HepG2 (cell line): ENCODE results near the gene YIPF7. TPM values are rescaled to one million over a fixed set of nuclear protein-coding genes. Genes with fewer than 3 reads are reported as not detected.

ENCODE experiments used
- AFF4 ChIP-seq: sonication (generic); formaldehyde crosslinking; IDR thresholded peaks from 2 replicates; pipeline ENCODE4 v1.4.0; 2020; ENCODE audit warnings: missing genetic modification reagents
- AKAP8 ChIP-seq: sonication (generic); formaldehyde crosslinking; IDR thresholded peaks from 2 replicates; pipeline ENCODE4 v1.5.1; 2020; ENCODE audit warnings: mild to moderate bottlenecking, missing genetic modification reagents
- DRAP1 ChIP-seq: IDR thresholded peaks from 2 replicates; pipeline ENCODE4 v1.6.1; 2016; ENCODE audit warnings: missing genetic modification reagents, missing compliant biosample characterization
- GTF2F1 ChIP-seq: fragments of 150-350 bp; IDR thresholded peaks from 2 replicates; pipeline ENCODE4 v1.6.1; 2014; ENCODE audit warnings: low read length
- MBD4 ChIP-seq: IDR thresholded peaks from 2 replicates; pipeline ENCODE4 v1.6.1; 2012; ENCODE audit warnings: low read length, inconsistent platforms, borderline replicate concordance
- MEIS2 ChIP-seq: sonication (generic); formaldehyde crosslinking; IDR thresholded peaks from 2 replicates; pipeline ENCODE4 v1.9.0; 2021; ENCODE audit warnings: mild to moderate bottlenecking, missing genetic modification reagents
- MTA1 ChIP-seq: sonication (generic); formaldehyde crosslinking; IDR thresholded peaks from 2 replicates; pipeline ENCODE4 v1.4.0; 2020; ENCODE audit warnings: missing genetic modification reagents, mild to moderate bottlenecking, borderline replicate concordance
- MXD4 ChIP-seq: IDR thresholded peaks from 2 replicates; pipeline ENCODE4 v1.6.1; 2016; ENCODE audit warnings: mild to moderate bottlenecking, missing biosample characterization, missing genetic modification reagents
- PHF8 ChIP-seq: sonication (generic); formaldehyde crosslinking; IDR thresholded peaks from 2 replicates; pipeline ENCODE4 v1.5.0; 2020; ENCODE audit warnings: missing genetic modification reagents
- RFX3 ChIP-seq: IDR thresholded peaks from 2 replicates; pipeline ENCODE4 v1.6.1; 2016; ENCODE audit warnings: missing biosample characterization, missing genetic modification reagents
- SPEN ChIP-seq: sonication (generic); formaldehyde crosslinking; IDR thresholded peaks from 2 replicates; pipeline ENCODE4 v1.5.1; 2020; ENCODE audit warnings: low read depth, mild to moderate bottlenecking, missing genetic modification reagents
- TEAD3 ChIP-seq: optimal IDR thresholded peaks from 2 replicates; pipeline ENCODE3; 2016; ENCODE audit warnings: borderline replicate concordance
- TFDP1 ChIP-seq: IDR thresholded peaks from 2 replicates; pipeline ENCODE4 v1.6.1; 2016; ENCODE audit warnings: missing compliant biosample characterization, missing genetic modification reagents, borderline replicate concordance
- ZBTB4 ChIP-seq: sonication (generic); formaldehyde crosslinking; IDR thresholded peaks from 2 replicates; pipeline ENCODE4 v1.4.0; 2020; ENCODE audit warnings: missing genetic modification reagents, mild to moderate bottlenecking, borderline replicate concordance
- ZBTB46 ChIP-seq: sonication (generic); formaldehyde crosslinking; IDR thresholded peaks from 2 replicates; pipeline ENCODE4 v1.4.0; 2020; ENCODE audit warnings: mild to moderate bottlenecking, missing genetic modification reagents, borderline replicate concordance
- ZKSCAN8 ChIP-seq: IDR thresholded peaks from 2 replicates; pipeline ENCODE4 v1.6.1; 2016; ENCODE audit warnings: borderline replicate concordance, missing genetic modification reagents, missing compliant biosample characterization
- ZNF414 ChIP-seq: sonication (generic); formaldehyde crosslinking; IDR thresholded peaks from 2 replicates; pipeline ENCODE4 v1.5.0; 2020; ENCODE audit warnings: missing genetic modification reagents
- polyA plus RNA-seq, 8 experiments: library from polyadenylated mRNA; depleted of rRNA in 3 of 8; stranded (reverse) in 7 of 8; unstranded in 1 of 8; fragments of >200 nt; fragmentation: Illumina TruSeq in 4 of 8; extraction: Trizol in 4 of 8; gene quantifications; 2 replicates each; pipeline versions ENCODE4 v1.2.1 to v1.2.3, GENCODE V29; 2011 to 2016; ENCODE audit warnings: low read depth in 4 of 8, missing spikeins in 1 of 8, mixed read lengths in 1 of 8; ENCODE audit not compliant: insufficient read depth in 1 of 8
- total RNA-seq, 5 experiments: library from RNA; depleted of rRNA; stranded (reverse); fragments of >200 nt; fragmentation: Illumina TruSeq; extraction: Trizol; gene quantifications; 2 replicates each; pipeline ENCODE4 v1.2.3, GENCODE V29; 2016; ENCODE audit warnings: low read depth in 1 of 5

The YIPF7 gene
- total and polyA plus RNA-seq, 2 of the 13 experiments (the other 11 are each of a cell fraction or from before 2014, with no cell fraction given): 0.12 TPM; not detected in 1

- no peak for TF ChIP-seq ZBTB4 (CRISPR knock-in tag)
- TF ChIP-seq TFDP1 (CRISPR knock-in tag): peak; percentile 61; the same call in 1 of the 2 replicates
- TF ChIP-seq SPEN (CRISPR knock-in tag): peak; percentile 91
- peak; percentile 78 for TF ChIP-seq DRAP1
- no peak for TF ChIP-seq RFX3 (CRISPR knock-in tag)
- peak; percentile 63; the same call in 1 of the 2 replicates for TF ChIP-seq MTA1 (CRISPR knock-in tag)
- TF ChIP-seq MBD4: no peak
- TF ChIP-seq MXD4 (CRISPR knock-in tag): peak; percentile 90
- 0 out of 2 replicates have a peak, but pooled peaks have one; percentile 63 for TF ChIP-seq GTF2F1
- no peak for TF ChIP-seq ZKSCAN8 (CRISPR knock-in tag)
- TF ChIP-seq MEIS2 (CRISPR knock-in tag): no peak
- no peak for TF ChIP-seq AKAP8 (CRISPR knock-in tag)
- no peak for TF ChIP-seq AFF4 (CRISPR knock-in tag)
- TF ChIP-seq ZNF414 (CRISPR knock-in tag): no peak; the same call in 1 of the 2 replicates
- TF ChIP-seq ZBTB46 (CRISPR knock-in tag): no peak
- no peak for TF ChIP-seq TEAD3
- TF ChIP-seq PHF8 (CRISPR knock-in tag): peak; percentile 86
Observed at GRCh38 chr4:44678094-44679041, 26.9 kb upstream of the YIPF7 start, which contains the start of gene GUF1 (continued).
